Posterior vena cava (tissue), 2 donors: ENCODE results near the gene CEP126. TPM values are rescaled to one million over a fixed set of nuclear protein-coding genes. Genes with fewer than 3 reads are reported as not detected.
A peak's percentile ranks its signal among the peaks of the same experiment; 100 is the strongest.

Source experiments
- DNase-seq: peaks from one replicate; pipeline ENCODE4 v3.0.0-alpha.2; 2020; ENCODE audit warnings: low spot score
- intact Hi-C, 2 donors: fragments of 100-400 bp; cut with DNase I; formaldehyde crosslinking; loops; one replicate each; pipeline versions ENCODE4 v1.14.1 to v1.14.2; 2022 to 2023
- total RNA-seq, 2 donors: library from RNA; stranded (reverse); fragmentation: NEBNext Ultra II Directional; extraction: Animal tissue kit (Norgen Biotek cat#: 25700); gene quantifications; one replicate each; pipeline ENCODE4 v1.2.1, GENCODE V29; 2021
- donor health status: DM: yes; HTN: yes; CAD: no.
- donor health status: DM: yes; HTN: yes; CAD: no.

Gene CEP126
- total RNA-seq, 2 donors from 2014 or later = 8.3 to 9.5 TPM

DNA sequence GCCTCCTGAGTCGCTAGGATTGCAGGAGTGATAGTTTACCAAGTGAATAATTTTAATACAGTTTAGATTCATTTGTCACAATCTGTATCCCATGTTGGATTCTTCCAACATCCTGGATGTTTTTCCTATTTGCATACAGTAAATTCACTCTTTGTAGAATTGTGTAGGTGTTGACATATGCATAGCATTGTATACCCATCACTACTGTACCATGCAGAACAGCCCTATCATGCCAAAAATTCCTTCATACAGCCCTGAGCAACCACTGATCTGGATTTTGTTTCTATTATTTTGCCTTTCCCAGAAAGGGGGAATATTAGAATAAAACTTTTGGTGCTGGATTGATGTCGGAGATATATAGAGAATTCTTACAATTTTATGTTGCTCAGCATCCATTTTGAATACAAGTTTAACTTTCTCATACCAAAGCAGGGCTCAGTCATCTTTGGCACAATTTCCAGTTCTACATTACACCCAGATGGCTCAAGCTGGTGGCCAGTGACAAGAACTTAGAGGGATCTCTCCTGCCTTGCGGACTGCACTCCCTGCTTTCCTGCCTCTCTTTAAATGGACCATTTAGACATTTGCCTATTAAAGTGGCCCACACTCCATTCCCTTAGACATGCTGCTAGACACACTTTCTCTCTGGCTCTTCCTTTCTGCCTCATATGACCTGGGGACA is 87.0 kb downstream of the CEP126 start:
- no peak for DNase-seq
- intact Hi-C loops = loop anchor here in 1 of 2 donors (10.0 kb wide), 1 partner anchor 137 kb away; no protein-coding TSS in a partner anchor

DNA sequence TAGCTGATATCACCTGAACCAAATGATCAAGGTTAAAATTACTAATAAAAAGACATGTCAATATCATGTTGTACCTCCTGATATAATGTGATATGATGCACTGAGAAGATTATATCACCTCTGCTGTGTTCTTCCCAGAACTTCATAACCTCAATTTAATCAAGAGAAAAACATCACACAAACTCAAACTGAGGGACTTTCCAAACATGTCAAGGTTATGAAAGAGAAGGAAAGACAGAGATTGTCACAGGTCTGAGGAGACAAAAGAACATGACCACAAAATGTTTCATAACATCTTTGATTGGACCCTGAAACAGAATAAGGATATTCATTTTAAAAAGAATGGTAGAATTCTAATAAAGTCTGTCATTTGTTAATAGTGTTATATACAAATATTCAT is 89.4 kb downstream of the CEP126 start:
- intact Hi-C loops = loop anchor here in 1 of 2 donors (10.0 kb wide), 1 partner anchor 139 kb away; no protein-coding TSS in a partner anchor
- DNase-seq = no peak

DNA sequence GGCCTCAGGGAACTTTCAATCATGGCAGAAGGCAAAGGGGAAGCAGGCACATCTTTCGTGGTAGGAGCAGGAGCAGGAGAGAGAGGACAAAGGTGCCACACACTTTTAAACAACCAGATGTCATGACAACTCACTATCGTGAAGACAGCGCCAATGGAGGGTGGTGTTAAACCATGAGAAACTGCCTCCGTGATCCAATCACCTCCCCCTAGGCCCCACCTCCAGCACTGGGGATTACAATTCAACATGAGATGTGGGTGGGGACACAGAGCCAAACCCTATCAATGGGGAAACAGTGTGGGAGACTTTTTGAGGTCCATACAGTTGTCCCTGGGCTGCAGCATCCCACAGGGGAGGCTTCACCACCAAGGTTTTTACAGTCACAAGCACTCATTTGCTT is 90.5 kb downstream of the CEP126 start:
- intact Hi-C loops = loop anchor here in 1 of 2 donors (10.0 kb wide), 1 partner anchor 141 kb away; no protein-coding TSS in a partner anchor

GRCh38 chr11:102006835-102007566 is 92.2 kb downstream of the CEP126 start:
- DNase-seq = no peak
- intact Hi-C loops = loop anchor here (2.0 to 10.0 kb wide), 2 partner anchors 142 to 146 kb away; no protein-coding TSS in a partner anchor

More for the DNA sequence above, 90.5 kb downstream of the CEP126 start:
- DNase-seq = no peak

DNA sequence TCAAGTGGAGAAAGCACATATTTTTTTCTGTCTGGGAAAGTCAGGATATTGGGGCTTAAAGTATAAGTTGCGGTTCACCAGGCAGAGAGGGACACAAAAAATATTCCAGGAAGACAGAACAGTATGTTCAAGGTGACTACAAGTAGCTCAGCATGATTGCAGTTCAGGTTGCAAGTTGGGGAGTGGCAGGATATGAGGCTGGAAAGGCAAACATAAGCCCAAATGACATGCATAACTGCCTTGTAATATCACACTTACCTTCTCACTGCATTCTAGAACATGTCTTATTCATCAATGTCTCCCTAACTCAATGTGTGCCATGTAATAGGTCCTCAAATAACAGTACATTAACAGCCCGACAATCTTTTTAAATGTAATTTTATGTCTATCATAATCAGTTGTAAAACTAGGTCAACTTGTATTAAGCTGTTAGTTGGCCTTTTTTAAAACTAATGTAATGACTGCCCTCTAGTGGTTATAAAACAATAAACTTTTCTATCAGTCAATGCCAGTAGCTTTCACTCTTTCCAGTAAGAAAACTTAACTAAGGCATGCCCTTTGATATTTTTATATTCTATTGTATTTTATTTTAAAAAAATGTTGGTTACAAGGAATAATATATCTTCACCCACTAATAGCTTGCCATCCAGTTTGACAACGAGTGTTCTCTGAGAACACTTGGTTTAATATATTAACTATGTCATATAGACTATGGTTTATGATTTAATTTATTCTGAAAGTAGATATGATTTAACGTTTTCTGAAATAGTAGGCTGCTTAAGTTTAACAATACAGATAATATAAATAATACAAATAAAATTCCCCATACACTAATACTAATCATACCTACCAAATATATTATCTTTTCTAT is 93.0 kb downstream of the CEP126 start:
- no peak for DNase-seq
- intact Hi-C loops = loop anchor here (2.0 to 10.0 kb wide), 2 partner anchors 143 to 147 kb away; no protein-coding TSS in a partner anchor

DNA sequence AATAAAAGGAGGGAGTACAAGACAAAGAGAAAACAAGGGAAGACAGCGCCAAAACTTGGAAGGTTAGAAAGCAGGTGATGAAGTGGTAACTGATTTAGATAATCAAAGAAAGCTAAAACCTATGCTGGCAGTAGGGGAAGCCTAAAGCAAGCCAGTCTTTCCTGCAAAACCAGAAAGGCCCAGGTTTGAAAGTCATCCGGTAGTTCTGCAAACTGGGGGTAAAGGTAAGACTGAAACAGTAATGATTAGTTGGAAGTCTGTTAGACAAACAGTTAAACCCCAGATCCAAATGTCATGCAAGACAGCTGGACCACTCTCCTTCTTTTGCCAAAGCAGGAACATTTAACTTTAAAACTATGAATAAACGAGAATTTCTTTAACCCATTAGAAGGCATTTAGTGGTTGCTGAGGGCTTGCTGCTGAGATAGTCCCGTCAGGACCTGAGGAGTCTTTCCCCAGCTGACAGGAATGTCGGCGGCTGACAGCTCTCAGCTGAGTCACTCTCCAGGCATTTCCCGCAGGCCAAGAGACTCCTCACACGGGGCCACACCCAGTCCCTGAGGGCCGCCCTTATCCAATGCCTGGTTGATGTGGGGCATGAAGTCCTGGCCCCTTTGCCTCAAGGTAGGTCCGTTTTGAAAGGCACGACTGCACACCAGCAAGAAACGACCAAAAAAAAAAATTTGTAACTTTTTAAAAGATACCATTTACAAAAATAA is 96.1 kb downstream of the CEP126 start:
- intact Hi-C loops = no loop called here
- DNase-seq = peak; percentile 93

DNA sequence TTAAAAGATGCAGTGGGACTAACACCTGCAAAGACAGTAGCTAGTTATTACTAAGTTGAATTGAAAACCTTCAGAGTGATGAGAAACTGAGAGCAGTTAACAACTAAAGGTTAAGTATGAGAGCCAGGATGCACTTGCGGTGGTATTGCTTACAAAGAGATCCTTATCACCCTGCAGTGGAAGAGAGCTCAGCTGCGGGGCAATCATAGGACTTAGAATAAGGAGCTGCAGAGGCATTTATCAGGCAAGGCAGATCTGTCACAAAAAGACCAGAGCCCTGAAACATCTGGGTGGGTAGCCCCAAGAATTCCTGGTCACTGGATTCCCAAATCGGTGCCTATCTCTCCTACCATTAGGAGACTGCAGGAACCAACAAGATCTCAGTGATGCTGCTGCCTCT is 98.1 kb downstream of the CEP126 start:
- no peak for DNase-seq
- intact Hi-C loops = no loop called here

DNA sequence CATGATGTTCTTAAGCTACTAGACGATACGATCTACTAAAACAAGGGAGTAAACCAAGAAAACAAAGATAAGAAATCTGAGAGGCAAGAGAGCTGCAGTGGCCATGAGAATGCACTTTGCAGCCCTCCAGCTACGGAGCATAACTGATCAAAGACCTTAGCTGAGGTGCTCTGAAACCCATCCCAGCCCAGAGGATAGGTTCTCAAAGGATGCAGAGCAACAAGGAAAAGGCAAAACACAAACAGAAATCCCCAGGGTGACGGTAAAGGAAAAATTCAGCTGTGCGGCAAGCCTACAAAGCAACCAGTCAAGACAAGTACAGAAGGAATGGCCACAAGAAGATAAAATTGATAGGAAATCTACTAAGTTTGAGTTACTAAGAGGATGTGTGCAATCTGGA is 99.9 kb downstream of the CEP126 start:
- intact Hi-C loops = no loop called here

GRCh38 chr11:102017026-102017425 is 102.2 kb downstream of the CEP126 start:
- intact Hi-C loops = no loop called here
- no peak for DNase-seq

More for the DNA sequence above, 99.9 kb downstream of the CEP126 start:
- DNase-seq = no peak

- intact Hi-C loops = no loop called here
- no peak for DNase-seq
Observed at GRCh38 chr11:102026217-102026616, 111.4 kb downstream of the CEP126 start.

GRCh38 chr11:102026959-102027358 is 112.1 kb downstream of the CEP126 start:
- DNase-seq = no peak
- intact Hi-C loops = no loop called here

DNA sequence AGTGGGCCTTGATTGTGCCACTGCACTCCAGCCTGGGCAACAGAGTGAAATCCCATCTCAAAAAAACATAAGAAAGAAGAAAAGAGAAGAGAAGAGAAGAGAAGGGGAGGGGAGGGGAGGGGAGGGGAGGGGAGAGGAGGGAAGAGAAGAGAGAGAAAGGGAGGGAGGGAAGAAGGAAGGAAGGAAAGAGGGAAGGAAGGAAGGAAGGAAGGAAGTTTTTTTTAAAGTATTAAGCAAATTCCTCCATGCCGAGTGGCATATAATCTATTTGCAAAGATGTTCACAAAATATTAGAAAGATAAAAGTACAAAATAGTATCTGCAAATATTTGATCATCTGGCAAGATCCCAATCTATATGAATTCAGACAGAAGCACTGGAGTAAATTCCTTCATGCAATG is 121.9 kb downstream of the CEP126 start:
- no peak for DNase-seq
- intact Hi-C loops = no loop called here

- intact Hi-C loops = no loop called here
- no peak for DNase-seq
Observed at GRCh38 chr11:102046841-102047240, 132.0 kb downstream of the CEP126 start.

GRCh38 chr11:102047305-102047924 is 132.6 kb downstream of the CEP126 start, which contains the start of gene CFAP300:
Gene CFAP300, plus strand, starts transcription at chr11:102047437. Its CDS starts 34 bp downstream, at chr11:102047471.
- intact Hi-C loops = no loop called here
- DNase-seq = peak; percentile 97
